Measurements from ENCODE around the gene ZNF497.

ZNF497 gene

GRCh38 chr19:58386576-58387337, 24.2 kb upstream of the ZNF497 start, which contains the start of gene RPS5:
RPS5 (plus strand) TSS chr19:58387269; CDS start chr19:58388138, 869 bp downstream.
- Histone ChIP-seq H3K4me1 (ENCODE audit: control insufficient read depth, insufficient read depth, low read length) (peaks cover 16% of the 10 kb centered on the region), H3K9me3 (ENCODE audit: control insufficient read depth, insufficient read depth, low read depth, low read length) (no peaks in the 10 kb centered on the region), H3K36me3 (ENCODE audit: control insufficient read depth in 2 of 2, insufficient read depth in 1 of 2, low read length in 2 of 2) (peaks cover 37 to 40% of the 10 kb centered on the region in 2 experiments), H3K27ac (ENCODE audit: extremely low read depth, low read depth, low read length) (peak within 1 kb of the TSS; percentile 100), H3K4me3 (ENCODE audit: low read depth, low read length) (peak within 1 kb of the TSS; percentile 77)
- POLR2A ChIA-PET: interaction anchor here (1.1 to 4.2 kb wide), 8 partner anchors 9 to 157 kb away, joined by 3 to 28 read pairs (median 5); partner anchors contain the start of genes TRIM28, ZNF446, ZNF497 and ZNF584
- CTCF ChIA-PET: no interaction called here
- TF ChIP-seq ZNF404 (tag by site-specific recombination; IDR thresholded peaks at IDR 0.05): no peak
- TF ChIP-seq ZNF248 (tag by site-specific recombination; IDR thresholded peaks at IDR 0.05): no peak
- no peak for TF ChIP-seq ZNF621 (tag by site-specific recombination; IDR thresholded peaks at IDR 0.05)
- no peak for TF ChIP-seq ZNF645 (tag by site-specific recombination; IDR thresholded peaks at IDR 0.05)
- TF ChIP-seq ZNF211 (tag by site-specific recombination; IDR thresholded peaks at IDR 0.05; ENCODE audit: low read depth): no peak
- TF ChIP-seq SP7 (tag by site-specific recombination; IDR thresholded peaks at IDR 0.05): no peak; the same call in none of the 2 replicates
- TF ChIP-seq ZNF529 (tag by site-specific recombination; IDR thresholded peaks at IDR 0.05; ENCODE audit: insufficient replicate concordance): no peak
- TF ChIP-seq ZEB2 (tag by site-specific recombination; IDR thresholded peaks at IDR 0.05): 0 out of 2 replicates have a peak, but pooled peaks have one; percentile 79
- peak; percentile 88 for TF ChIP-seq SP2 (tag by site-specific recombination; IDR thresholded peaks at IDR 0.05)
- TF ChIP-seq ZNF561 (tag by site-specific recombination; IDR thresholded peaks at IDR 0.05; ENCODE audit: borderline replicate concordance): peak; percentile 80; the same call in 1 of the 2 replicates
- TF ChIP-seq FEZF1 (tag by site-specific recombination; IDR thresholded peaks at IDR 0.05): peak; percentile 79
- TF ChIP-seq PATZ1 (tag by site-specific recombination; IDR thresholded peaks at IDR 0.05): peak; percentile 42
- TF ChIP-seq ZNF157 (tag by site-specific recombination; IDR thresholded peaks at IDR 0.05): no peak
- TF ChIP-seq ZNF580 (tag by site-specific recombination; IDR thresholded peaks at IDR 0.05): peak; percentile 93; the same call in 1 of the 2 replicates
- no peak for TF ChIP-seq ZNF350 (tag by site-specific recombination; IDR thresholded peaks at IDR 0.05)
- TF ChIP-seq PBX3 (CRISPR knock-in tag; IDR thresholded peaks at IDR 0.05): peak; percentile 30
- peak; percentile 62; the same call in 1 of the 2 replicates for TF ChIP-seq ZNF391 (tag by site-specific recombination; IDR thresholded peaks at IDR 0.05; ENCODE audit: borderline replicate concordance, low read depth)
- TF ChIP-seq ZNF366 (tag by site-specific recombination; conservative IDR thresholded peaks at IDR 0.05): no peak
- TF ChIP-seq PRDM6 (tag by site-specific recombination; IDR thresholded peaks at IDR 0.05): no peak
- TF ChIP-seq ZNF169 (tag by site-specific recombination; IDR thresholded peaks at IDR 0.05): no peak
- TF ChIP-seq GLI4 (tag by site-specific recombination; IDR thresholded peaks at IDR 0.05): no peak; the same call in 1 of the 2 replicates
- no peak for TF ChIP-seq ZFP3 (tag by site-specific recombination; IDR thresholded peaks at IDR 0.05; ENCODE audit: low read depth)
- TF ChIP-seq SALL2 (tag by site-specific recombination; IDR thresholded peaks at IDR 0.05; ENCODE audit: borderline replicate concordance): no peak
- no peak for TF ChIP-seq ZNF677 (tag by site-specific recombination; IDR thresholded peaks at IDR 0.05)
- TF ChIP-seq ZNF138 (tag by site-specific recombination; IDR thresholded peaks at IDR 0.05; ENCODE audit: borderline replicate concordance): no peak
- no peak for TF ChIP-seq ZNF132 (tag by site-specific recombination; IDR thresholded peaks at IDR 0.05; ENCODE audit: borderline replicate concordance)
- peak; percentile 59; the same call in 1 of the 2 replicates for TF ChIP-seq BCL11A (tag by site-specific recombination; IDR thresholded peaks at IDR 0.05; ENCODE audit: low read depth)
- TF ChIP-seq ZNF24 (tag by site-specific recombination; IDR thresholded peaks at IDR 0.05): 0 out of 2 replicates have a peak, but pooled peaks have one; percentile 46
- no peak for TF ChIP-seq ZNF426 (tag by site-specific recombination; IDR thresholded peaks at IDR 0.05)
- 0 out of 2 replicates have a peak, but pooled peaks have one; percentile 24 for TF ChIP-seq WT1 (tag by site-specific recombination; IDR thresholded peaks at IDR 0.05)
- no peak for TF ChIP-seq ZNF223 (tag by site-specific recombination; IDR thresholded peaks at IDR 0.05)
- TF ChIP-seq EGR2 (tag by site-specific recombination; IDR thresholded peaks at IDR 0.05; ENCODE audit: low read depth): 0 out of 2 replicates have a peak, but pooled peaks have one; percentile 15
